Measurements from ENCODE around the gene ARHGAP45. TPM values are rescaled to one million over a fixed set of nuclear protein-coding genes. Genes with fewer than 3 reads are reported as not detected.
A peak's percentile ranks its signal among the peaks of the same experiment; 100 is the strongest.

ARHGAP45 gene
- total RNA-seq, 1 donor from 2014 or later = 201 TPM

GRCh38 chr19:1131718-1132551, 65.0 kb downstream of the ARHGAP45 start:
- intact Hi-C loops (cut with micrococcal nuclease) = loop anchor here (1.0 to 5.0 kb wide), 7 partner anchors 28 to 250 kb away; partner anchors contain the start of genes NDUFS7, RNU6-2, SBNO2 and TMEM259

GRCh38 chr19:1132552-1133383, 65.8 kb downstream of the ARHGAP45 start:
- H3K4me3 Mint-ChIP-seq = peak overlapping the region; percentile 89
- H3K27ac Mint-ChIP-seq = peak overlapping the region; percentile 86
- H3K4me1 Mint-ChIP-seq (ENCODE audit: low read depth) = peaks cover 26% of the 10 kb centered on the region
- no peaks in the 10 kb centered on the region for H3K27me3 Mint-ChIP-seq (ENCODE audit: insufficient read depth)
- intact Hi-C loops (cut with micrococcal nuclease) = loop anchor here (1.0 to 5.0 kb wide), 7 partner anchors 28 to 250 kb away; partner anchors contain the start of genes NDUFS7, RNU6-2, SBNO2 and TMEM259
- no peaks in the 10 kb centered on the region for H3K9me3 Mint-ChIP-seq
- H3K36me3 Mint-ChIP-seq (ENCODE audit: low read depth) = peaks cover 2% of the 10 kb centered on the region
- peak; percentile 22 for DNase-seq (ENCODE audit: low spot score)

More at GRCh38 chr19:1131718-1132551, 65.0 kb downstream of the ARHGAP45 start:
- peak overlapping the region; percentile 89 for H3K4me3 Mint-ChIP-seq
- DNase-seq (ENCODE audit: low spot score) = peak; percentile 88
- no peaks in the 10 kb centered on the region for H3K9me3 Mint-ChIP-seq
- peak overlapping the region; percentile 86 for H3K27ac Mint-ChIP-seq
- H3K36me3 Mint-ChIP-seq (ENCODE audit: low read depth) = peaks cover 9% of the 10 kb centered on the region
- no peaks in the 10 kb centered on the region for H3K27me3 Mint-ChIP-seq (ENCODE audit: insufficient read depth)
- peaks cover 26% of the 10 kb centered on the region for H3K4me1 Mint-ChIP-seq (ENCODE audit: low read depth)

GRCh38 chr19:1133471-1133929, 66.5 kb downstream of the ARHGAP45 start:
- intact Hi-C loops (cut with micrococcal nuclease) = loop anchor here (5.0 kb wide), 3 partner anchors 56 to 249 kb away; partner anchors contain the start of gene NDUFS7
- H3K27ac Mint-ChIP-seq = peak overlapping the region; percentile 75
- H3K36me3 Mint-ChIP-seq (ENCODE audit: low read depth) = no peaks in the 10 kb centered on the region
- H3K4me1 Mint-ChIP-seq (ENCODE audit: low read depth) = peaks cover 26% of the 10 kb centered on the region
- peak; percentile 64 for DNase-seq (ENCODE audit: low spot score)
- H3K4me3 Mint-ChIP-seq = peak overlapping the region; percentile 71
- no peaks in the 10 kb centered on the region for H3K9me3 Mint-ChIP-seq
- H3K27me3 Mint-ChIP-seq (ENCODE audit: insufficient read depth) = no peaks in the 10 kb centered on the region

- H3K27ac Mint-ChIP-seq = no peak overlapping the region
These were observed 67.5 kb downstream of the ARHGAP45 start for GRCh38 chr19:1134431-1134830.

GRCh38 chr19:1135454-1135853, 68.5 kb downstream of the ARHGAP45 start:
- DNase-seq (ENCODE audit: low spot score) = no peak
- intact Hi-C loops (cut with micrococcal nuclease) = no loop called here
- Mint-ChIP-seq H3K36me3 (ENCODE audit: low read depth) (peaks cover 8% of the 10 kb centered on the region), H3K9me3 (peaks cover 5% of the 10 kb centered on the region), H3K27me3 (ENCODE audit: insufficient read depth) (no peaks in the 10 kb centered on the region), H3K4me3 (peak overlapping the region; percentile 42), H3K4me1 (ENCODE audit: low read depth) (peaks cover 19% of the 10 kb centered on the region), H3K27ac (peak overlapping the region; percentile 61)

More at GRCh38 chr19:1134431-1134830, 67.5 kb downstream of the ARHGAP45 start:
- Mint-ChIP-seq H3K36me3 (ENCODE audit: low read depth) (peaks cover 3% of the 10 kb centered on the region), H3K27me3 (ENCODE audit: insufficient read depth) (no peaks in the 10 kb centered on the region), H3K4me1 (ENCODE audit: low read depth) (peaks cover 26% of the 10 kb centered on the region), H3K4me3 (peak overlapping the region; percentile 33), H3K9me3 (no peaks in the 10 kb centered on the region)
- intact Hi-C loops (cut with micrococcal nuclease) = loop anchor here (5.0 kb wide), 3 partner anchors 57 to 248 kb away; partner anchors contain the start of gene NDUFS7
- no peak for DNase-seq (ENCODE audit: low spot score)

DNA sequence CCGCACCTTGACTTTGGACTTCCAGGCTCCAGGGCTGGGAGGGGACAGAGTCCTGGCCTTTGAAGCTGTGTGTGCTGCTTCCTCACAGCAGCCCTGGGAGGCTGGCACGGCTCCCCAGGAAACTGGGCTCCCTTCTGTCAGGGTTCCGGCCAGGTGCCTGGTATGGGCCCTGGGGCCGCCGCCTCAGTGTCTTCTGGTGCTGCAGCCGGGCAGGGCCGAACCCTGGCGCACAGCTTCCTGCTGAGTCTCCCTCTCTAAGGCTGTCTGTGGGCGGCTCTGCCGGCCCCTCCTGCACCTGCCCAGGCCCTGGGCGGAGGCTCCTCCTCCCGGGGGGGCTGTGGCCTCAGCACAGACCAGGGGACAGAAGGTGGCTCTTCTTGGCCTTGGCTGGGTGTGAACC, 69.2 kb downstream of the ARHGAP45 start:
- Mint-ChIP-seq H3K36me3 (ENCODE audit: low read depth) (peaks cover 9% of the 10 kb centered on the region), H3K4me1 (ENCODE audit: low read depth) (peaks cover 14% of the 10 kb centered on the region), H3K27me3 (ENCODE audit: insufficient read depth) (no peaks in the 10 kb centered on the region), H3K4me3 (no peak overlapping the region), H3K27ac (no peak overlapping the region), H3K9me3 (peaks cover 5% of the 10 kb centered on the region)
- intact Hi-C loops (cut with micrococcal nuclease) = no loop called here
- no peak for DNase-seq (ENCODE audit: low spot score)

Other genes starting within 250 kb of the ARHGAP45 start
- not detected in 2 replicates for gene PLPPR3, start 245.2 kb upstream of the ARHGAP45 start, total RNA-seq
- gene AZU1, start 239.3 kb upstream of the ARHGAP45 start, total RNA-seq = not detected in 2 replicates
- not detected in 2 replicates for gene PRTN3, start 226.2 kb upstream of the ARHGAP45 start, total RNA-seq
- gene ELANE, start 214.9 kb upstream of the ARHGAP45 start, total RNA-seq = not detected in 2 replicates
- gene CFD, start 207.5 kb upstream of the ARHGAP45 start, total RNA-seq = 0.91 and 1.2 TPM in 2 replicates
- 62.1 and 62.5 TPM in 2 replicates for gene MED16, start 174.0 kb upstream of the ARHGAP45 start, total RNA-seq
- gene RNU6-9, start 173.7 kb upstream of the ARHGAP45 start, total RNA-seq = not detected in 2 replicates
- 94.3 and 96.4 TPM in 2 replicates for gene R3HDM4, start 153.9 kb upstream of the ARHGAP45 start, total RNA-seq
- 6.8 and 8.9 TPM in 2 replicates for gene KISS1R, start 149.8 kb upstream of the ARHGAP45 start, total RNA-seq
- gene ARID3A, start 141.1 kb upstream of the ARHGAP45 start, total RNA-seq = 32.5 and 35.0 TPM in 2 replicates
- gene WDR18, start 82.8 kb upstream of the ARHGAP45 start, total RNA-seq = 105 and 108 TPM in 2 replicates
- not detected in 2 replicates for gene GRIN3B, start 66.7 kb upstream of the ARHGAP45 start, total RNA-seq
- gene TMEM259, start 46.0 kb upstream of the ARHGAP45 start, total RNA-seq = 162 and 170 TPM in 2 replicates
- not detected in 2 replicates for gene RNU6-2, start 45.6 kb upstream of the ARHGAP45 start, total RNA-seq
- 112 and 114 TPM in 2 replicates for gene CNN2, start 40.6 kb upstream of the ARHGAP45 start, total RNA-seq
- gene ABCA7, start 27.1 kb upstream of the ARHGAP45 start, total RNA-seq = 15.8 and 18.3 TPM in 2 replicates
- gene POLR2E, start 28.2 kb downstream of the ARHGAP45 start, total RNA-seq = 265 and 282 TPM in 2 replicates
- 236 and 241 TPM in 2 replicates for gene GPX4, start 36.8 kb downstream of the ARHGAP45 start, total RNA-seq
- 95.5 and 96.9 TPM in 2 replicates for gene SBNO2, start 107.1 kb downstream of the ARHGAP45 start, total RNA-seq
- gene STK11, start 138.6 kb downstream of the ARHGAP45 start, total RNA-seq = 69.6 and 71.3 TPM in 2 replicates
- gene CBARP, start 170.8 kb downstream of the ARHGAP45 start, total RNA-seq = 1.5 and 1.8 TPM in 2 replicates
- 234 and 239 TPM in 2 replicates for gene ATP5F1D, start 174.6 kb downstream of the ARHGAP45 start, total RNA-seq
- gene MIDN, start 181.4 kb downstream of the ARHGAP45 start, total RNA-seq = 87.6 and 91.6 TPM in 2 replicates
- 245 and 256 TPM in 2 replicates for gene CIRBP, start 202.2 kb downstream of the ARHGAP45 start, total RNA-seq
- 119 and 128 TPM in 2 replicates for gene FAM174C, start 208.4 kb downstream of the ARHGAP45 start, total RNA-seq
- gene EFNA2, start 218.7 kb downstream of the ARHGAP45 start, total RNA-seq = not detected in 2 replicates

All from activated T-helper 1 cell treated with anti-CD3 and anti-CD28 coated beads, Interleukin-12 subunit alpha, Interleukin-12 subunit beta, Interleukin-2, Interleukin-4 antibody, amounts not matched to agents 30 ng/mL and 10 ng/mL and 1 ng/mL, durations not matched to agents 14 hours and 24 hours and 36 hours (primary cell).